NCI-H748 treated with DMSO at 0.1 percent for 48 hours (cell line): ENCODE results near the gene TOLLIP.
"Not testable (repeated sequence)": the region's sequence is repeated elsewhere in the genome, so short reads cannot be mapped to it uniquely, and the experiment has no call there.

Source experiments
- DNase-seq: peaks from one replicate; lab custom pipeline; 2025; lab: John Stamatoyannopoulos, UW

Gene TOLLIP

GRCh38 chr11:1281974-1282365 lies 27.5 kb downstream of the TOLLIP start:
- no peak for DNase-seq

GRCh38 chr11:1281326-1281973 lies 28.0 kb downstream of the TOLLIP start:
- DNase-seq = no peak

GRCh38 chr11:1280116-1281035 lies 29.1 kb downstream of the TOLLIP start:
- DNase-seq = no peak

GRCh38 chr11:1279674-1280055 lies 29.8 kb downstream of the TOLLIP start:
- no peak for DNase-seq

GRCh38 chr11:1278766-1279673 lies 30.4 kb downstream of the TOLLIP start:
- DNase-seq = no peak

- DNase-seq = no peak
Observed at GRCh38 chr11:1277936-1278512, 31.4 kb downstream of the TOLLIP start.

- no peak for DNase-seq
Observed at GRCh38 chr11:1276866-1277615, 32.4 kb downstream of the TOLLIP start.

GRCh38 chr11:1276041-1276790 lies 33.2 kb downstream of the TOLLIP start:
- no peak for DNase-seq

- no peak for DNase-seq
Observed at GRCh38 chr11:1275021-1275420, 34.4 kb downstream of the TOLLIP start.

- no peak for DNase-seq
Observed at GRCh38 chr11:1274501-1274900, 34.9 kb downstream of the TOLLIP start.

- no peak for DNase-seq
Observed at GRCh38 chr11:1272531-1272930, 36.9 kb downstream of the TOLLIP start.

- DNase-seq = no peak
Observed at GRCh38 chr11:1271927-1272326, 37.5 kb downstream of the TOLLIP start.

- DNase-seq = no peak
Observed at GRCh38 chr11:1271406-1271805, 38.0 kb downstream of the TOLLIP start.

GRCh38 chr11:1271002-1271401 lies 38.4 kb downstream of the TOLLIP start:
- DNase-seq = no peak

- DNase-seq = no peak
Observed at GRCh38 chr11:1270476-1270875, 39.0 kb downstream of the TOLLIP start.

- no peak for DNase-seq
Observed at GRCh38 chr11:1269957-1270356, 39.5 kb downstream of the TOLLIP start.

GRCh38 chr11:1267441-1268100 lies 41.9 kb downstream of the TOLLIP start:
- DNase-seq = no peak

- not testable (repeated sequence) for DNase-seq
Observed at GRCh38 chr11:1266976-1267375, 42.5 kb downstream of the TOLLIP start.

- DNase-seq = not testable (repeated sequence)
Observed at GRCh38 chr11:1265480-1265879, 44.0 kb downstream of the TOLLIP start.

- DNase-seq = peak; percentile 6
Observed at GRCh38 chr11:1264444-1264843, 45.0 kb downstream of the TOLLIP start.
